Trophoblast cell (in vitro differentiated cells and primary cell): ENCODE data around the gene PAPPA.

Experiments used
- DNase-seq, 2 donors: peaks; one replicate each; pipeline ENCODE4 v3.0.0-alpha.2; 2016
- H2AFZ ChIP-seq: 2 replicates; pipeline ENCODE4 v1.6.1; 2013; ENCODE audit warnings: low read length, moderate library complexity, mild to moderate bottlenecking; ENCODE audit not compliant: insufficient read depth, poor library complexity
- H2AK5ac ChIP-seq: 2 replicates; pipeline ENCODE4 v1.6.1; 2013; ENCODE audit warnings: mild to moderate bottlenecking, low read length
- H2BK120ac ChIP-seq: 2 replicates; pipeline ENCODE4 v1.6.1; 2013; ENCODE audit warnings: low read length, mild to moderate bottlenecking, moderate library complexity; ENCODE audit not compliant: insufficient read depth, poor library complexity
- H2BK12ac ChIP-seq: 2 replicates; pipeline ENCODE4 v1.6.1; 2013; ENCODE audit warnings: mild to moderate bottlenecking, low read length, moderate library complexity
- H2BK5ac ChIP-seq: 2 replicates; pipeline ENCODE4 v1.6.1; 2013; ENCODE audit warnings: low read length, low read depth, moderate library complexity, mild to moderate bottlenecking; ENCODE audit not compliant: poor library complexity
- H3K14ac ChIP-seq: 2 replicates; pipeline ENCODE4 v1.6.1; 2013; ENCODE audit warnings: mild to moderate bottlenecking, low read length
- H3K18ac ChIP-seq: 2 replicates; pipeline ENCODE4 v1.6.1; 2013; ENCODE audit warnings: mild to moderate bottlenecking, low read length
- H3K23ac ChIP-seq: 2 replicates; pipeline ENCODE4 v1.6.1; 2013; ENCODE audit warnings: low read length
- H3K27ac ChIP-seq: 2 replicates; pipeline ENCODE4 v1.5.1; 2013; ENCODE audit warnings: low read depth, mild to moderate bottlenecking, inconsistent platforms, low read length, moderate library complexity
- H3K27me3 ChIP-seq: 2 replicates; pipeline ENCODE4 v1.6.1; 2013; ENCODE audit warnings: inconsistent platforms, mild to moderate bottlenecking, low read length, moderate library complexity; ENCODE audit not compliant: insufficient read depth
- H3K36me3 ChIP-seq, 2 experiments: 1 replicate in 1 of 2; 2 replicates in 1 of 2; pipeline ENCODE4 v1.6.1; 2013; ENCODE audit warnings: low read length in 2 of 2, mild to moderate bottlenecking in 2 of 2, moderate library complexity in 1 of 2; ENCODE audit not compliant: insufficient read depth in 2 of 2, control insufficient read depth in 1 of 2
- H3K4ac ChIP-seq: 2 replicates; pipeline ENCODE4 v1.6.1; 2013; ENCODE audit warnings: low read depth, mild to moderate bottlenecking, low read length, moderate library complexity
- H3K4me1 ChIP-seq, 2 experiments: 1 replicate in 1 of 2; 2 replicates in 1 of 2; pipeline ENCODE4 v1.6.1; 2013; ENCODE audit warnings: low read length in 2 of 2, mild to moderate bottlenecking in 2 of 2, moderate library complexity in 1 of 2; ENCODE audit not compliant: insufficient read depth in 2 of 2, control insufficient read depth in 1 of 2
- H3K4me2 ChIP-seq: 2 replicates; pipeline ENCODE4 v1.6.1; 2013; ENCODE audit warnings: inconsistent platforms, mild to moderate bottlenecking, low read length, moderate library complexity
- H3K4me3 ChIP-seq: 2 replicates; pipeline ENCODE4 v1.5.1; 2013; ENCODE audit warnings: mild to moderate bottlenecking, low read depth, low read length, inconsistent platforms
- H3K79me1 ChIP-seq: one replicate; pipeline ENCODE4 v1.6.1; 2013; ENCODE audit warnings: low read length
- H3K79me2 ChIP-seq: 2 replicates; pipeline ENCODE4 v1.6.1; 2013; ENCODE audit warnings: low read length, mild to moderate bottlenecking; ENCODE audit not compliant: control insufficient read depth, insufficient read depth, poor library complexity
- H3K9ac ChIP-seq: 2 replicates; pipeline ENCODE4 v1.6.1; 2013; ENCODE audit warnings: mild to moderate bottlenecking, low read length
- H3K9me3 ChIP-seq: 2 replicates; pipeline ENCODE4 v1.6.1; 2013; ENCODE audit warnings: low read depth, mild to moderate bottlenecking, control low read depth, inconsistent platforms, low read length; ENCODE audit not compliant: insufficient read depth
- H4K12ac ChIP-seq: 2 replicates; pipeline ENCODE4 v1.6.1; 2013; ENCODE audit warnings: low read depth, mild to moderate bottlenecking, low read length, moderate library complexity
- H4K8ac ChIP-seq: 2 replicates; pipeline ENCODE4 v1.6.1; 2013; ENCODE audit warnings: low read depth, mild to moderate bottlenecking, low read length, moderate library complexity
- H4K91ac ChIP-seq: one replicate; pipeline ENCODE4 v1.6.1; 2013; ENCODE audit warnings: low read depth, mild to moderate bottlenecking, low read length, moderate library complexity
- WGBS: extraction: QIAGEN DNeasy Blood & Tissue Kit; methylation state at CpG from one replicate; pipeline ENCODE4 v1.1.7; 2013; ENCODE audit warnings: missing lambda C conversion rate; ENCODE audit not compliant: insufficient read length, insufficient coverage; ENCODE audit errors: extremely low coverage; 5-methylcytosine and 5-hydroxymethylcytosine counted together

PAPPA gene

GRCh38 chr9:116383133-116383532 is 229.5 kb downstream of the PAPPA start:
- Histone ChIP-seq H3K4me3 (no peak overlapping the region), H2AK5ac (no peak overlapping the region), H3K36me3 (peaks cover 0 to 4% of the 10 kb centered on the region in 2 experiments), H2BK120ac (no peak overlapping the region), H3K9me3 (no peaks in the 10 kb centered on the region), H3K14ac (no peak overlapping the region), H3K4me1 (no peaks in the 10 kb centered on the region), H3K18ac (no peak overlapping the region), H3K23ac (no peak overlapping the region), H3K79me1 (no peaks in the 10 kb centered on the region), H4K91ac (no peak overlapping the region), H3K27me3 (no peaks in the 10 kb centered on the region), H4K8ac (no peak overlapping the region), H4K12ac (no peak overlapping the region), H3K27ac (no peak overlapping the region), H2BK12ac (no peak overlapping the region), H2AFZ (no peak overlapping the region), H3K4ac (no peak overlapping the region), H3K4me2 (no peak overlapping the region), H3K79me2 (no peaks in the 10 kb centered on the region), H3K9ac (no peak overlapping the region), H2BK5ac (no peak overlapping the region)
- WGBS, result no CpG with 5 or more reads among the region's 5 CpGs
- no peak for DNase-seq

- H3K4me1 ChIP-seq, result no peaks in the 10 kb centered on the region
- H3K14ac ChIP-seq, result no peak overlapping the region
- H2BK120ac ChIP-seq, result no peak overlapping the region
- no peak overlapping the region for H2AK5ac ChIP-seq
- no peak overlapping the region for H2BK5ac ChIP-seq
- H4K8ac ChIP-seq, result no peak overlapping the region
- no peak for DNase-seq
- H3K79me1 ChIP-seq, result no peaks in the 10 kb centered on the region
- H3K23ac ChIP-seq, result no peak overlapping the region
- no peak overlapping the region for H3K4ac ChIP-seq
- no peaks in the 10 kb centered on the region for H3K27me3 ChIP-seq
- H2AFZ ChIP-seq, result no peak overlapping the region
- no peak overlapping the region for H3K4me2 ChIP-seq
- H3K36me3 ChIP-seq, result peaks cover 0 to 4% of the 10 kb centered on the region in 2 experiments
- H3K79me2 ChIP-seq, result no peaks in the 10 kb centered on the region
- no peak overlapping the region for H3K18ac ChIP-seq
- no peak overlapping the region for H4K91ac ChIP-seq
- H3K27ac ChIP-seq, result no peak overlapping the region
- no CpG with 5 or more reads among the region's 4 CpGs for WGBS
- no peak overlapping the region for H3K4me3 ChIP-seq
- H2BK12ac ChIP-seq, result no peak overlapping the region
- no peaks in the 10 kb centered on the region for H3K9me3 ChIP-seq
- H3K9ac ChIP-seq, result no peak overlapping the region
- no peak overlapping the region for H4K12ac ChIP-seq
Observed at GRCh38 chr9:116383936-116384335, 230.3 kb downstream of the PAPPA start.

- no peak overlapping the region for H3K4me2 ChIP-seq
- DNase-seq, result peak in 1 of 2 donors; percentile 43
- H3K4me1 ChIP-seq, result peaks cover 7 to 8% of the 10 kb centered on the region in 2 experiments
Observed at GRCh38 chr9:116387934-116388698, 234.5 kb downstream of the PAPPA start.

GRCh38 chr9:116389541-116390302 is 236.1 kb downstream of the PAPPA start:
- Histone ChIP-seq H4K12ac (no peak overlapping the region), H3K4me3 (no peak overlapping the region), H2BK5ac (no peak overlapping the region), H3K4me2 (no peak overlapping the region), H3K79me2 (no peaks in the 10 kb centered on the region), H3K27ac (no peak overlapping the region), H4K8ac (no peak overlapping the region), H3K18ac (no peak overlapping the region), H3K9ac (no peak overlapping the region), H3K79me1 (no peaks in the 10 kb centered on the region), H3K9me3 (no peaks in the 10 kb centered on the region), H3K27me3 (no peaks in the 10 kb centered on the region), H3K14ac (no peak overlapping the region), H2BK120ac (no peak overlapping the region), H3K23ac (no peak overlapping the region), H3K36me3 (peaks cover 0 to 5% of the 10 kb centered on the region in 2 experiments), H3K4ac (no peak overlapping the region), H4K91ac (no peak overlapping the region), H3K4me1 (peaks cover 7 to 8% of the 10 kb centered on the region in 2 experiments), H2BK12ac (no peak overlapping the region), H2AK5ac (no peak overlapping the region), H2AFZ (no peak overlapping the region)
- no CpG with 5 or more reads among the region's 1 CpG for WGBS
- DNase-seq, result no peak

More at GRCh38 chr9:116387934-116388698, 234.5 kb downstream of the PAPPA start:
- no peak overlapping the region for H4K12ac ChIP-seq
- no peak overlapping the region for H3K27ac ChIP-seq
- no peaks in the 10 kb centered on the region for H3K9me3 ChIP-seq
- no peak overlapping the region for H2BK12ac ChIP-seq
- H2BK5ac ChIP-seq, result no peak overlapping the region
- WGBS, result no CpG with 5 or more reads among the region's 6 CpGs
- H2AK5ac ChIP-seq, result no peak overlapping the region
- no peak overlapping the region for H3K9ac ChIP-seq
- no peak overlapping the region for H3K4me3 ChIP-seq
- peaks cover 0 to 5% of the 10 kb centered on the region in 2 experiments for H3K36me3 ChIP-seq
- H2AFZ ChIP-seq, result no peak overlapping the region
- no peak overlapping the region for H4K8ac ChIP-seq
- no peak overlapping the region for H2BK120ac ChIP-seq
- H3K14ac ChIP-seq, result no peak overlapping the region
- H3K27me3 ChIP-seq, result no peaks in the 10 kb centered on the region
- H3K79me1 ChIP-seq, result no peaks in the 10 kb centered on the region
- no peak overlapping the region for H4K91ac ChIP-seq
- no peak overlapping the region for H3K4ac ChIP-seq
- H3K23ac ChIP-seq, result no peak overlapping the region
- H3K79me2 ChIP-seq, result no peaks in the 10 kb centered on the region
- no peak overlapping the region for H3K18ac ChIP-seq
